H9 (cell line): ENCODE measurements around the gene FBXL2. TPM values are rescaled to one million over a fixed set of nuclear protein-coding genes. Genes with fewer than 3 reads are reported as not detected.

Experiments
- DNase-seq: peaks from one replicate; pipeline ENCODE4 v3.0.0-alpha.2; 2017
- H2AFZ ChIP-seq: one replicate; pipeline ENCODE4 v1.6.1; 2013; ENCODE audit warnings: mild to moderate bottlenecking, low read length, control low read depth, moderate library complexity
- H2AK5ac ChIP-seq: 2 replicates; pipeline ENCODE4 v1.6.1; 2013; ENCODE audit warnings: low read length, control low read depth, mixed read lengths; ENCODE audit not compliant: insufficient read length
- H2BK120ac ChIP-seq: one replicate; pipeline ENCODE4 v1.6.1; 2013; ENCODE audit warnings: low read depth, mild to moderate bottlenecking, low read length, control low read depth, inconsistent platforms; ENCODE audit not compliant: poor library complexity, severe bottlenecking
- H2BK12ac ChIP-seq: 2 replicates; pipeline ENCODE4 v1.6.1; 2013; ENCODE audit warnings: low read length, control low read depth, mixed read lengths, low read depth; ENCODE audit not compliant: insufficient read length
- H2BK15ac ChIP-seq: 2 replicates; pipeline ENCODE4 v1.6.1; 2013; ENCODE audit warnings: low read depth, low read length, control low read depth
- H2BK20ac ChIP-seq: one replicate; pipeline ENCODE4 v1.6.1; 2013; ENCODE audit warnings: low read depth, mild to moderate bottlenecking, low read length, control low read depth, inconsistent platforms; ENCODE audit not compliant: poor library complexity, severe bottlenecking
- H2BK5ac ChIP-seq: 2 replicates; pipeline ENCODE4 v1.6.1; 2013; ENCODE audit warnings: low read length, control low read depth, mixed read lengths; ENCODE audit not compliant: insufficient read length
- H3K14ac ChIP-seq: 2 replicates; pipeline ENCODE4 v1.6.1; 2013; ENCODE audit warnings: low read length, control low read depth; ENCODE audit not compliant: insufficient read depth
- H3K18ac ChIP-seq: 2 replicates; pipeline ENCODE4 v1.6.1; 2013; ENCODE audit warnings: low read depth, mild to moderate bottlenecking, mixed read lengths, low read length, control low read depth; ENCODE audit not compliant: insufficient read length
- H3K23ac ChIP-seq: 2 replicates; pipeline ENCODE4 v1.6.1; 2013; ENCODE audit warnings: low read length, control low read depth, mixed read lengths, low read depth; ENCODE audit not compliant: insufficient read length
- H3K23me2 ChIP-seq: 2 replicates; pipeline ENCODE4 v1.6.1; 2013; ENCODE audit warnings: low read depth, mild to moderate bottlenecking, mixed read lengths, low read length, control low read depth; ENCODE audit not compliant: insufficient read length, poor library complexity, severe bottlenecking
- H3K27ac ChIP-seq: 2 replicates; pipeline ENCODE4 v1.5.1; 2013; ENCODE audit warnings: low read length, control low read depth, mixed read lengths, low read depth; ENCODE audit not compliant: insufficient read length
- H3K27me3 ChIP-seq: 2 replicates; pipeline ENCODE4 v1.6.1; 2013; ENCODE audit warnings: low read length, control low read depth, inconsistent platforms; ENCODE audit not compliant: insufficient read depth
- H3K4ac ChIP-seq: 2 replicates; pipeline ENCODE4 v1.6.1; 2013; ENCODE audit warnings: low read depth, mild to moderate bottlenecking, control low read depth, inconsistent platforms, low read length, moderate library complexity
- H3K4me1 ChIP-seq: 2 replicates; pipeline ENCODE4 v1.6.1; 2013; ENCODE audit warnings: low read length, control low read depth, inconsistent platforms; ENCODE audit not compliant: insufficient read depth
- H3K4me2 ChIP-seq: 2 replicates; pipeline ENCODE4 v1.6.1; 2013; ENCODE audit warnings: low read length, control low read depth, mixed read lengths; ENCODE audit not compliant: insufficient read length, insufficient read depth
- H3K56ac ChIP-seq: 2 replicates; pipeline ENCODE4 v1.6.1; 2013; ENCODE audit warnings: low read depth, mild to moderate bottlenecking, mixed read lengths, low read length, control low read depth; ENCODE audit not compliant: insufficient read length
- H3K79me1 ChIP-seq: 2 replicates; pipeline ENCODE4 v1.6.1; 2013; ENCODE audit warnings: low read depth, mild to moderate bottlenecking, moderate library complexity, low read length, control low read depth, inconsistent platforms; ENCODE audit not compliant: insufficient read depth, poor library complexity, severe bottlenecking
- H3K79me2 ChIP-seq: 2 replicates; pipeline ENCODE4 v1.6.1; 2013; ENCODE audit warnings: low read length, control low read depth, inconsistent platforms; ENCODE audit not compliant: insufficient read depth
- H3K9ac ChIP-seq: 2 replicates; pipeline ENCODE4 v1.6.1; 2013; ENCODE audit warnings: low read length, control low read depth, mixed read lengths; ENCODE audit not compliant: insufficient read length; ENCODE audit errors: extremely low read depth
- H3K9me3 ChIP-seq: one replicate; pipeline ENCODE4 v1.6.1; 2013; ENCODE audit warnings: low read depth, low read length, inconsistent platforms; ENCODE audit not compliant: control insufficient read depth
- H3T11ph ChIP-seq: one replicate; pipeline ENCODE4 v1.6.1; 2013; ENCODE audit warnings: mild to moderate bottlenecking, low read length, control low read depth, inconsistent platforms
- H4K20me1 ChIP-seq: one replicate; pipeline ENCODE4 v1.6.1; 2013; ENCODE audit not compliant: control insufficient read depth, insufficient read length, insufficient read depth
- H4K5ac ChIP-seq: 2 replicates; pipeline ENCODE4 v1.6.1; 2013; ENCODE audit warnings: low read depth, mild to moderate bottlenecking, mixed read lengths, low read length, control low read depth; ENCODE audit not compliant: insufficient read length
- H4K8ac ChIP-seq: replicated peaks from 2 replicates; pipeline ENCODE4 v1.6.1; 2013; ENCODE audit warnings: low read length, control low read depth, mixed read lengths, low read depth; ENCODE audit not compliant: insufficient read length
- H4K91ac ChIP-seq: 2 replicates; pipeline ENCODE4 v1.6.1; 2013; ENCODE audit warnings: low read depth, mild to moderate bottlenecking, moderate library complexity, mixed read lengths, low read length, control low read depth; ENCODE audit not compliant: insufficient read length
- H3K27ac Mint-ChIP-seq, 3 experiments: 2 replicates in 2 of 3; 3 replicates in 1 of 3; pipeline ENCODE4 v1.8.0; 2020 to 2021; ENCODE audit warnings: mixed read lengths in 3 of 3, mild to moderate bottlenecking in 1 of 3, moderate library complexity in 1 of 3
- H3K27me3 Mint-ChIP-seq: 2 replicates; pipeline ENCODE4 v1.8.0; 2021; ENCODE audit warnings: low read depth, mild to moderate bottlenecking, moderate library complexity, mixed read lengths
- H3K36me3 Mint-ChIP-seq, 3 experiments: 2 replicates in 2 of 3; 3 replicates in 1 of 3; pipeline ENCODE4 v1.8.0; 2020 to 2021; ENCODE audit warnings: low read depth in 3 of 3, mixed read lengths in 3 of 3; ENCODE audit not compliant: insufficient read depth in 1 of 3
- H3K4me1 Mint-ChIP-seq, 2 experiments: 2 replicates each; pipeline ENCODE4 v1.8.0; 2020; ENCODE audit warnings: mixed read lengths in 2 of 2
- H3K4me3 Mint-ChIP-seq, 2 experiments: 2 replicates in 1 of 2; 3 replicates in 1 of 2; pipeline ENCODE4 v1.8.0; 2020 to 2021; ENCODE audit warnings: mild to moderate bottlenecking in 2 of 2, mixed read lengths in 2 of 2, moderate library complexity in 1 of 2
- H3K9me3 Mint-ChIP-seq, 2 experiments: 2 replicates in 1 of 2; 3 replicates in 1 of 2; pipeline ENCODE4 v1.8.0; 2020; ENCODE audit warnings: mild to moderate bottlenecking in 2 of 2, mixed read lengths in 2 of 2, moderate library complexity in 1 of 2
- CTCF ChIP-seq: fragments of 200-600 bp; sonication (generic); conservative IDR thresholded peaks from 3 replicates; pipeline ENCODE4 v1.8.0; 2021; ENCODE audit warnings: antibody characterized with exemption, mild to moderate bottlenecking
- WGBS: extraction: QIAGEN DNeasy Blood & Tissue Kit; methylation state at CpG from one replicate; pipeline ENCODE4 v1.1.7; 2013; ENCODE audit warnings: missing lambda C conversion rate, low lambda C conversion rate, mixed read lengths; ENCODE audit not compliant: insufficient read length; ENCODE audit errors: extremely low coverage; 5-methylcytosine and 5-hydroxymethylcytosine counted together
- total RNA-seq: library from RNA; stranded (reverse); gene quantifications from 2 replicates; pipeline ENCODE4 v1.2.1, GENCODE V29; 2021

Gene FBXL2
- total RNA-seq, 1 experiment from 2014 or later = 2.7 TPM

GRCh38 chr3:33395900-33396299, 118.7 kb downstream of the FBXL2 start:
- no peaks in the 10 kb centered on the region for H3K9me3 Mint-ChIP-seq
- Histone ChIP-seq H3K4ac (no peak overlapping the region), H4K20me1 (no peaks in the 10 kb centered on the region), H3K56ac (no peak overlapping the region), H3K27me3 (no peaks in the 10 kb centered on the region), H3K14ac (no peak overlapping the region), H3K9me3 (no peaks in the 10 kb centered on the region), H3K18ac (no peak overlapping the region), H2BK120ac (no peak overlapping the region), H2AFZ (no peak overlapping the region), H3K4me1 (peaks cover 2% of the 10 kb centered on the region; the same call in 1 of the 2 replicates), H3K79me1 (no peaks in the 10 kb centered on the region), H4K8ac (no peak overlapping the region), H3T11ph (no peak overlapping the region), H2BK5ac (no peak overlapping the region), H2BK12ac (no peak overlapping the region), H3K79me2 (no peaks in the 10 kb centered on the region), H3K27ac (no peak overlapping the region), H4K5ac (no peak overlapping the region), H3K4me2 (no peak overlapping the region), H3K9ac (no peak overlapping the region), H4K91ac (no peak overlapping the region), H3K23me2 (no peaks in the 10 kb centered on the region), H2BK15ac (no peak overlapping the region), H2AK5ac (no peak overlapping the region), H3K23ac (no peak overlapping the region), H2BK20ac (no peak overlapping the region)
- no peak for DNase-seq
- H3K27me3 Mint-ChIP-seq = no peaks in the 10 kb centered on the region
- H3K4me1 Mint-ChIP-seq = peaks cover 10 to 11% of the 10 kb centered on the region in 2 experiments
- no peak for TF ChIP-seq CTCF
- peaks cover 37 to 92% (median 88%) of the 10 kb centered on the region in 3 experiments; a peak in 6 of 7 replicates for H3K36me3 Mint-ChIP-seq
- H3K27ac Mint-ChIP-seq = no peak overlapping the region
- H3K4me3 Mint-ChIP-seq = no peak overlapping the region
- WGBS = no CpG with 5 or more reads among the region's 7 CpGs
